Suprapubic skin (tissue), 3 donors: Measurements from ENCODE around the gene AKAP12.

Source experiments
- POLR2AphosphoS5 ChIP-seq, 3 donors: sonication (generic); formaldehyde crosslinking; IDR thresholded peaks; one replicate each; pipeline ENCODE4 v1.6.1; 2017; ENCODE audit warnings: antibody characterized with exemption in 3 of 3
- TF ChIP-seq, protein P1 (sequence below), 2 donors: fragments of 200-600 bp in 1 of 2; fragments of 450-650 bp in 1 of 2; sonication (generic) in 1 of 2; IDR thresholded peaks; one replicate each; pipeline ENCODE4 v1.5.1; 2016 to 2019; ENCODE audit warnings: antibody characterized with exemption in 2 of 2, mild to moderate bottlenecking in 1 of 2, moderate library complexity in 1 of 2

DNA sequence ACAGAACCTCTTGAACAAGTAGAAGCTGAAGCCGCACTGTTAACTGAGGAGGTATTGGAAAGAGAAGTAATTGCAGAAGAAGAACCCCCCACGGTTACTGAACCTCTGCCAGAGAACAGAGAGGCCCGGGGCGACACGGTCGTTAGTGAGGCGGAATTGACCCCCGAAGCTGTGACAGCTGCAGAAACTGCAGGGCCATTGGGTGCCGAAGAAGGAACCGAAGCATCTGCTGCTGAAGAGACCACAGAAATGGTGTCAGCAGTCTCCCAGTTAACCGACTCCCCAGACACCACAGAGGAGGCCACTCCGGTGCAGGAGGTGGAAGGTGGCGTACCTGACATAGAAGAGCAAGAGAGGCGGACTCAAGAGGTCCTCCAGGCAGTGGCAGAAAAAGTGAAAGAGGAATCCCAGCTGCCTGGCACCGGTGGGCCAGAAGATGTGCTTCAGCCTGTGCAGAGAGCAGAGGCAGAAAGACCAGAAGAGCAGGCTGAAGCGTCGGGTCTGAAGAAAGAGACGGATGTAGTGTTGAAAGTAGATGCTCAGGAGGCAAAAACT is 111.5 kb downstream of the AKAP12 start:
- TF ChIP-seq, protein P1, sequence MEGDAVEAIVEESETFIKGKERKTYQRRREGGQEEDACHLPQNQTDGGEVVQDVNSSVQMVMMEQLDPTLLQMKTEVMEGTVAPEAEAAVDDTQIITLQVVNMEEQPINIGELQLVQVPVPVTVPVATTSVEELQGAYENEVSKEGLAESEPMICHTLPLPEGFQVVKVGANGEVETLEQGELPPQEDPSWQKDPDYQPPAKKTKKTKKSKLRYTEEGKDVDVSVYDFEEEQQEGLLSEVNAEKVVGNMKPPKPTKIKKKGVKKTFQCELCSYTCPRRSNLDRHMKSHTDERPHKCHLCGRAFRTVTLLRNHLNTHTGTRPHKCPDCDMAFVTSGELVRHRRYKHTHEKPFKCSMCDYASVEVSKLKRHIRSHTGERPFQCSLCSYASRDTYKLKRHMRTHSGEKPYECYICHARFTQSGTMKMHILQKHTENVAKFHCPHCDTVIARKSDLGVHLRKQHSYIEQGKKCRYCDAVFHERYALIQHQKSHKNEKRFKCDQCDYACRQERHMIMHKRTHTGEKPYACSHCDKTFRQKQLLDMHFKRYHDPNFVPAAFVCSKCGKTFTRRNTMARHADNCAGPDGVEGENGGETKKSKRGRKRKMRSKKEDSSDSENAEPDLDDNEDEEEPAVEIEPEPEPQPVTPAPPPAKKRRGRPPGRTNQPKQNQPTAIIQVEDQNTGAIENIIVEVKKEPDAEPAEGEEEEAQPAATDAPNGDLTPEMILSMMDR (IDR thresholded peaks at IDR 0.05), result no peak
- no peak for TF ChIP-seq POLR2AphosphoS5 (IDR thresholded peaks at IDR 0.05)
